Measurements from ENCODE around the gene LRRC4C.

- no peak for TF ChIP-seq POLR2AphosphoS5 (IDR thresholded peaks at IDR 0.05; ENCODE audit: low read depth, low read length)
- TF ChIP-seq CTCF (IDR thresholded peaks at IDR 0.05): no peak
Measured at GRCh38 chr11:41459465-41460401, at the start of gene LRRC4C.

Data from Panc1 (cell line).